Muscle layer of colon (tissue), 2 donors: ENCODE measurements around the gene GPR55.

Source experiments
- H3K27ac ChIP-seq: one replicate; pipeline ENCODE4 v1.7.0; 2013; ENCODE audit warnings: low read depth, mild to moderate bottlenecking, low read length, moderate library complexity
- H3K27me3 ChIP-seq, 2 donors: one replicate each; pipeline ENCODE4 v1.7.0; 2013; ENCODE audit warnings: low read length in 2 of 2, mild to moderate bottlenecking in 2 of 2; ENCODE audit not compliant: insufficient read depth in 2 of 2, control insufficient read depth in 1 of 2
- H3K36me3 ChIP-seq: one replicate; pipeline ENCODE4 v1.7.0; 2013; ENCODE audit warnings: mild to moderate bottlenecking, low read length; ENCODE audit not compliant: insufficient read depth
- H3K4me1 ChIP-seq: one replicate; pipeline ENCODE4 v1.7.0; 2013; ENCODE audit warnings: mild to moderate bottlenecking, low read length; ENCODE audit not compliant: insufficient read depth
- H3K4me3 ChIP-seq, 2 donors: one replicate each; pipeline ENCODE4 v1.7.0; 2013; ENCODE audit warnings: low read length in 2 of 2, low read depth in 1 of 2, mild to moderate bottlenecking in 1 of 2, moderate library complexity in 1 of 2
- H3K9ac ChIP-seq: one replicate; pipeline ENCODE4 v1.7.0; 2013; ENCODE audit warnings: low read length
- H3K9me3 ChIP-seq: one replicate; pipeline ENCODE4 v1.7.0; 2013; ENCODE audit warnings: mild to moderate bottlenecking, low read length
- donor health status: abdominal sarcoma.
- donor health status: Adenocarcinoma of cecum.

GPR55 gene

GRCh38 chr2:230872151-230872967 is 52.7 kb downstream of the GPR55 start:
- H3K9ac ChIP-seq: no peak overlapping the region
- H3K4me1 ChIP-seq: peaks cover 55% of the 10 kb centered on the region
- peak overlapping the region; percentile 65 for H3K27ac ChIP-seq
- no peaks in the 10 kb centered on the region for H3K27me3 ChIP-seq
- no peaks in the 10 kb centered on the region for H3K9me3 ChIP-seq
- peaks cover 21% of the 10 kb centered on the region for H3K36me3 ChIP-seq
- no peak overlapping the region for H3K4me3 ChIP-seq

- Histone ChIP-seq H3K4me3 (peak overlapping the region in 1 of 2 donors; percentile 32), H3K27ac (peak overlapping the region; percentile 65), H3K9ac (peak overlapping the region; percentile 24), H3K36me3 (peaks cover 13% of the 10 kb centered on the region), H3K9me3 (no peaks in the 10 kb centered on the region), H3K4me1 (peaks cover 61% of the 10 kb centered on the region), H3K27me3 (no peaks in the 10 kb centered on the region)
These were observed 53.5 kb downstream of the GPR55 start for GRCh38 chr2:230871361-230872150.

GRCh38 chr2:230870544-230871360 is 54.3 kb downstream of the GPR55 start:
- Histone ChIP-seq H3K4me1 (peaks cover 66% of the 10 kb centered on the region), H3K4me3 (peak overlapping the region in 1 of 2 donors; percentile 32), H3K27me3 (no peaks in the 10 kb centered on the region), H3K9ac (peak overlapping the region; percentile 24), H3K27ac (peak overlapping the region; percentile 65), H3K9me3 (no peaks in the 10 kb centered on the region), H3K36me3 (peaks cover 7% of the 10 kb centered on the region)

GRCh38 chr2:230869914-230870543 is 55.0 kb downstream of the GPR55 start:
- Histone ChIP-seq H3K27ac (peak overlapping the region; percentile 65), H3K9me3 (no peaks in the 10 kb centered on the region), H3K36me3 (peaks cover 3% of the 10 kb centered on the region), H3K27me3 (no peaks in the 10 kb centered on the region), H3K4me1 (peaks cover 66% of the 10 kb centered on the region), H3K4me3 (peak overlapping the region in 1 of 2 donors; percentile 32), H3K9ac (peak overlapping the region; percentile 24)

- Histone ChIP-seq H3K9me3 (no peaks in the 10 kb centered on the region), H3K4me1 (peaks cover 66% of the 10 kb centered on the region), H3K4me3 (peak overlapping the region in 1 of 2 donors; percentile 11), H3K27me3 (no peaks in the 10 kb centered on the region), H3K36me3 (no peaks in the 10 kb centered on the region), H3K9ac (peak overlapping the region; percentile 4), H3K27ac (peak overlapping the region; percentile 65)
These were observed 55.8 kb downstream of the GPR55 start for GRCh38 chr2:230868947-230869913.

- Histone ChIP-seq H3K4me3 (peak overlapping the region in 1 of 2 donors; percentile 11), H3K27ac (peak overlapping the region; percentile 65), H3K9me3 (no peaks in the 10 kb centered on the region), H3K27me3 (no peaks in the 10 kb centered on the region), H3K36me3 (no peaks in the 10 kb centered on the region), H3K4me1 (peaks cover 66% of the 10 kb centered on the region), H3K9ac (peak overlapping the region; percentile 4)
These were observed 56.7 kb downstream of the GPR55 start for GRCh38 chr2:230868161-230868946.

- Histone ChIP-seq H3K9me3 (no peaks in the 10 kb centered on the region), H3K9ac (no peak overlapping the region), H3K4me1 (peaks cover 55% of the 10 kb centered on the region), H3K4me3 (peak overlapping the region in 1 of 2 donors; percentile 68), H3K36me3 (no peaks in the 10 kb centered on the region), H3K27me3 (no peaks in the 10 kb centered on the region), H3K27ac (peak overlapping the region; percentile 71)
These were observed 58.1 kb downstream of the GPR55 start for GRCh38 chr2:230866756-230867523.

GRCh38 chr2:230865766-230866755 is 59.0 kb downstream of the GPR55 start:
- peaks cover 46% of the 10 kb centered on the region for H3K4me1 ChIP-seq

More at GRCh38 chr2:230865766-230866755, 59.0 kb downstream of the GPR55 start:
- Histone ChIP-seq H3K27me3 (no peaks in the 10 kb centered on the region), H3K9me3 (no peaks in the 10 kb centered on the region), H3K36me3 (no peaks in the 10 kb centered on the region), H3K9ac (no peak overlapping the region), H3K27ac (peak overlapping the region; percentile 71), H3K4me3 (peak overlapping the region; percentile 34 to 68)
